A673 (cell line): ENCODE data around the gene PROSER3. TPM values are rescaled to one million over a fixed set of nuclear protein-coding genes. Genes with fewer than 3 reads are reported as not detected.

ENCODE experiments used
- BruUV-seq: library from RNA; stranded (reverse); fragments of 400-500 nt; replicated peaks from 2 replicates; lab custom pipeline; 2021; lab: Mats Ljungman, UMichigan
- CTCF ChIA-PET: fragments of 300-600 bp; sonication (Branson Sonifier 250); formaldehyde crosslinking; loops from one replicate; lab custom pipeline; 2022; ENCODE audit warnings: antibody characterized with exemption; lab: Charles Lee
- POLR2A ChIA-PET: fragments of 300-600 bp; sonication (Branson Sonifier 250); formaldehyde crosslinking; loops from one replicate; lab custom pipeline; 2022; ENCODE audit warnings: antibody characterized with exemption; ENCODE audit not compliant: low non-redundant PET; lab: Charles Lee
- DNase-seq: peaks from one replicate; pipeline ENCODE4 v3.0.0-alpha.2; 2015; ENCODE audit warnings: low spot score
- H3K27ac ChIP-seq: fragments of 200-600 bp; sonication (generic); 2 replicates; pipeline ENCODE4 v1.5.1; 2016; ENCODE audit warnings: mixed run types, low read depth, mild to moderate bottlenecking, mixed read lengths, antibody characterized with exemption, low read length; ENCODE audit not compliant: poor library complexity, severe bottlenecking
- H3K27me3 ChIP-seq: fragments of 200-600 bp; sonication (generic); replicated peaks from 2 replicates; pipeline ENCODE4 v1.6.1; 2017; ENCODE audit warnings: mixed run types, low read depth, mild to moderate bottlenecking, mixed read lengths, antibody characterized with exemption, low read length; ENCODE audit not compliant: insufficient read depth, poor library complexity
- H3K36me3 ChIP-seq: fragments of 200-600 bp; sonication (generic); 2 replicates; pipeline ENCODE4 v1.6.1; 2016; ENCODE audit warnings: mixed run types, mild to moderate bottlenecking, mixed read lengths, antibody characterized with exemption, low read length; ENCODE audit not compliant: insufficient read depth, poor library complexity, severe bottlenecking
- H3K4me1 ChIP-seq: fragments of 200-600 bp; sonication (generic); 2 replicates; pipeline ENCODE4 v1.6.1; 2017; ENCODE audit warnings: mixed run types, mild to moderate bottlenecking, mixed read lengths, antibody characterized with exemption, low read length; ENCODE audit not compliant: insufficient read depth, poor library complexity, severe bottlenecking
- H3K4me3 ChIP-seq: fragments of 200-600 bp; sonication (generic); 2 replicates; pipeline ENCODE4 v1.5.1; 2016; ENCODE audit warnings: low read depth, mixed run types, mild to moderate bottlenecking, mixed read lengths, low read length; ENCODE audit not compliant: poor library complexity, severe bottlenecking
- H3K9me3 ChIP-seq: fragments of 200-600 bp; sonication (generic); 2 replicates; pipeline ENCODE4 v1.6.1; 2016; ENCODE audit warnings: mixed run types, low read depth, mild to moderate bottlenecking, mixed read lengths, antibody characterized with exemption, low read length; ENCODE audit not compliant: poor library complexity, severe bottlenecking
- CTCF ChIP-seq: fragments of 300-800, 200-600 bp; sonication (generic); conservative IDR thresholded peaks from 2 replicates; pipeline ENCODE4 v1.5.1; 2017; ENCODE audit warnings: low read depth, mild to moderate bottlenecking, antibody characterized with exemption, low read length, moderate library complexity, mixed read lengths
- EZH2 ChIP-seq: fragments of 200-600 bp; sonication (generic); IDR thresholded peaks from 2 replicates; pipeline ENCODE4 v1.6.1; 2017; ENCODE audit warnings: borderline replicate concordance, low read depth, mild to moderate bottlenecking, mixed read lengths, antibody characterized with exemption, low read length; ENCODE audit not compliant: poor library complexity, severe bottlenecking
- intact Hi-C: fragments of 100-400 bp; cut with micrococcal nuclease; formaldehyde crosslinking; loops from one replicate; pipeline ENCODE4 v1.10.0; 2022; ENCODE audit not compliant: unreplicated experiment
- total RNA-seq: library from RNA; stranded (reverse); gene quantifications from 2 replicates; pipeline ENCODE4 v1.2.3, GENCODE V29; 2021

PROSER3 gene
- total RNA-seq, 1 experiment from 2014 or later = 38.4 TPM

GRCh38 chr19:35727053-35727955, 30.7 kb upstream of the PROSER3 start:
- Histone ChIP-seq H3K27me3 (no peaks in the 10 kb centered on the region), H3K4me1 (no peaks in the 10 kb centered on the region), H3K9me3 (no peaks in the 10 kb centered on the region), H3K4me3 (no peak overlapping the region), H3K27ac (no peak overlapping the region), H3K36me3 (peaks cover 98% of the 10 kb centered on the region)
- TF ChIP-seq EZH2 = no peak
- no peak for TF ChIP-seq CTCF
- ChIA-PET POLR2A (interaction anchor here (0.6 kb wide), 1 partner anchor 71 kb away, joined by 3 read pairs; no protein-coding TSS in a partner anchor), CTCF (no interaction called here)
- intact Hi-C loops = no loop called here
- no peak for DNase-seq
- BruUV-seq = no TSS peak

- no TSS peak for BruUV-seq
- TF ChIP-seq EZH2 (no peak), CTCF (no peak)
- H3K4me3 ChIP-seq = no peak overlapping the region
- H3K27ac ChIP-seq = no peak overlapping the region
- ChIA-PET POLR2A (interaction anchor here (0.6 kb wide), 1 partner anchor 70 kb away, joined by 3 read pairs; no protein-coding TSS in a partner anchor), CTCF (no interaction called here)
- no peaks in the 10 kb centered on the region for H3K4me1 ChIP-seq
- intact Hi-C loops = no loop called here
- H3K9me3 ChIP-seq = no peaks in the 10 kb centered on the region
- H3K27me3 ChIP-seq = no peaks in the 10 kb centered on the region
- no peak for DNase-seq
- H3K36me3 ChIP-seq = peaks cover 96% of the 10 kb centered on the region
Observed at GRCh38 chr19:35727956-35728706, 29.8 kb upstream of the PROSER3 start.

GRCh38 chr19:35729021-35729420, 29.0 kb upstream of the PROSER3 start:
- no peaks in the 10 kb centered on the region for H3K4me1 ChIP-seq
- H3K27me3 ChIP-seq = no peaks in the 10 kb centered on the region
- CTCF ChIA-PET = interaction anchor here (0.5 kb wide), 1 partner anchor 215 kb away, joined by 3 read pairs; no protein-coding TSS in a partner anchor
- no peak overlapping the region for H3K4me3 ChIP-seq
- no TSS peak for BruUV-seq
- peaks cover 96% of the 10 kb centered on the region for H3K36me3 ChIP-seq
- H3K9me3 ChIP-seq = no peaks in the 10 kb centered on the region
- POLR2A ChIA-PET = no interaction called here
- DNase-seq = no peak
- intact Hi-C loops = no loop called here
- H3K27ac ChIP-seq = no peak overlapping the region
- TF ChIP-seq CTCF (no peak), EZH2 (no peak)
